Hindlimb muscle (tissue), 1 donor: Measurements from ENCODE around the gene VKORC1. TPM values are rescaled to one million over a fixed set of nuclear protein-coding genes. Genes with fewer than 3 reads are reported as not detected.
A peak's percentile ranks its signal among the peaks of the same experiment; 100 is the strongest.

ENCODE experiments used
- DNase-seq: peaks from one replicate; pipeline ENCODE4 v3.0.0-alpha.2; 2013
- polyA plus RNA-seq: library from polyadenylated mRNA; unstranded; fragments of 120-200 nt; gene quantifications from one replicate; pipeline ENCODE4 v1.2.1, GENCODE V29; 2013; ENCODE audit not compliant: insufficient read length

VKORC1 gene
- polyA plus RNA-seq, 1 donor = 59.1 TPM

- DNase-seq = no peak
These were observed 12.9 kb downstream of the VKORC1 start for GRCh38 chr16:31081428-31082351.

- no peak for DNase-seq
These were observed 13.7 kb downstream of the VKORC1 start for GRCh38 chr16:31080756-31081419.

- DNase-seq = no peak
These were observed 14.5 kb downstream of the VKORC1 start for GRCh38 chr16:31080035-31080629.

DNA sequence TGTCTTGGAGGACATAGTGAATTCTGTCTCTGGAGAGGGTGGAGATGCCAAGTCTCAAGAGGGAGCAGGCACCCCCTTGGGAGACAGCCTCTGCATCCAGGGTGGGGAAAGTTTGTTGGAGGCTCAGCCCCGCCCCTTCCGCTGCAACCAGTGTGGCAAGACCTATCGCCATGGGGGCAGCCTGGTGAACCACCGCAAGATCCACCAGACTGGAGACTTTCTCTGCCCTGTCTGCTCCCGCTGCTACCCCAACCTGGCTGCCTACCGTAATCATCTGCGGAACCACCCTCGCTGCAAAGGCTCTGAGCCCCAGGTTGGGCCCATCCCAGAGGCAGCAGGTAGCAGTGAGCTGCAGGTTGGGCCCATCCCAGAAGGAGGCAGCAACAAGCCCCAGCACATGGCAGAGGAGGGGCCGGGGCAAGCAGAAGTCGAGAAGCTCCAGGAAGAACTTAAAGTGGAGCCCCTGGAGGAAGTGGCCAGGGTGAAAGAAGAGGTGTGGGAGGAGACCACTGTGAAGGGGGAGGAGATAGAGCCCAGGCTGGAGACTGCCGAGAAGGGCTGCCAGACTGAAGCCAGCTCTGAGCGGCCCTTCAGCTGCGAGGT lies 15.2 kb downstream of the VKORC1 start:
- DNase-seq = no peak

DNA sequence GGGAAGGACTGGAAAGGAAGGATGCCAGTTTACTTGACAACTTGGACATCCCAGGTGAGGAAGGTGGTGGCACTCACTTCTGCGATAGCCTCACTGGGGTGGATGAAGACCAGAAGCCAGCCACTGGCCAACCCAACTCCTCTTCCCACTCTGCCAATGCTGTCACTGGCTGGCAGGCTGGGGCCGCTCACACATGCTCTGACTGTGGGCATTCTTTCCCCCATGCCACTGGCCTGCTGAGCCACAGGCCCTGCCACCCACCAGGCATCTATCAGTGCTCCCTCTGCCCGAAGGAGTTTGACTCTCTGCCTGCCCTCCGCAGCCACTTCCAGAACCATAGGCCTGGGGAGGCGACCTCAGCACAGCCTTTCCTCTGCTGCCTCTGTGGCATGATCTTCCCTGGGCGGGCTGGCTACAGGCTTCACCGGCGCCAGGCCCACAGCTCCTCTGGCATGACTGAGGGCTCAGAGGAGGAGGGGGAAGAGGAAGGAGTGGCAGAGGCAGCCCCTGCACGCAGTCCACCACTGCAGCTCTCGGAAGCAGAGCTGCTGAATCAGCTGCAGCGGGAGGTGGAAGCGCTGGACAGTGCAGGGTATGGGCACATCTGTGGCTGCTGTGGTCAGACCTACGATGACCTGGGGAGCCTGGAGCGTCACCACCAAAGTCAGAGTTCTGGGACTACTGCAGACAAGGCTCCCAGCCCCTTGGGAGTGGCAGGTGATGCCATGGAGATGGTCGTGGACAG lies 15.8 kb downstream of the VKORC1 start:
- no peak for DNase-seq

- DNase-seq = no peak
These were observed 16.8 kb downstream of the VKORC1 start for GRCh38 chr16:31077592-31078396.

- no peak for DNase-seq
These were observed 17.6 kb downstream of the VKORC1 start for GRCh38 chr16:31077024-31077423.

DNA sequence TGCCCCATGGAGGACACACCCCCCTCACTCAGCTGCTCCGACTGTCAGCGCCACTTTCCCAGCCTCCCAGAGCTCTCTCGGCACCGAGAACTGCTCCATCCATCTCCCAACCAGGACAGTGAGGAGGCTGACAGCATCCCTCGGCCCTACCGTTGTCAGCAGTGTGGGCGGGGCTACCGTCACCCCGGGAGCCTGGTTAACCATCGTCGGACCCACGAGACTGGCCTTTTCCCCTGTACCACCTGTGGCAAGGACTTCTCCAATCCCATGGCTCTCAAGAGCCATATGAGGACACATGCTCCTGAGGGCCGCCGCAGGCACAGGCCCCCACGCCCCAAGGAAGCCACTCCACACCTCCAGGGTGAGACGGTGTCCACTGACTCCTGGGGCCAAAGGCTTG lies 18.3 kb downstream of the VKORC1 start:
- DNase-seq = no peak

GRCh38 chr16:31074814-31075183 lies 19.8 kb downstream of the VKORC1 start:
- DNase-seq = no peak

- peak; percentile 99 for DNase-seq
These were observed 20.4 kb downstream of the VKORC1 start, which contains the start of the genes ZNF646 and ZNF668 for GRCh38 chr16:31073970-31074813. ZNF646 (plus strand) TSS chr16:31074422; CDS start chr16:31076325, 1,903 bp downstream. ZNF668 (minus strand) TSS chr16:31074240; CDS start chr16:31064459, 9,781 bp downstream.

- DNase-seq = peak; percentile 95
These were observed 21.2 kb downstream of the VKORC1 start for GRCh38 chr16:31073142-31073969.

- DNase-seq = no peak
These were observed 22.0 kb downstream of the VKORC1 start for GRCh38 chr16:31072540-31073141.

GRCh38 chr16:31071861-31072260 lies 22.7 kb downstream of the VKORC1 start:
- DNase-seq = peak; percentile 63

GRCh38 chr16:31067342-31067741 lies 27.3 kb downstream of the VKORC1 start:
- no peak for DNase-seq

DNA sequence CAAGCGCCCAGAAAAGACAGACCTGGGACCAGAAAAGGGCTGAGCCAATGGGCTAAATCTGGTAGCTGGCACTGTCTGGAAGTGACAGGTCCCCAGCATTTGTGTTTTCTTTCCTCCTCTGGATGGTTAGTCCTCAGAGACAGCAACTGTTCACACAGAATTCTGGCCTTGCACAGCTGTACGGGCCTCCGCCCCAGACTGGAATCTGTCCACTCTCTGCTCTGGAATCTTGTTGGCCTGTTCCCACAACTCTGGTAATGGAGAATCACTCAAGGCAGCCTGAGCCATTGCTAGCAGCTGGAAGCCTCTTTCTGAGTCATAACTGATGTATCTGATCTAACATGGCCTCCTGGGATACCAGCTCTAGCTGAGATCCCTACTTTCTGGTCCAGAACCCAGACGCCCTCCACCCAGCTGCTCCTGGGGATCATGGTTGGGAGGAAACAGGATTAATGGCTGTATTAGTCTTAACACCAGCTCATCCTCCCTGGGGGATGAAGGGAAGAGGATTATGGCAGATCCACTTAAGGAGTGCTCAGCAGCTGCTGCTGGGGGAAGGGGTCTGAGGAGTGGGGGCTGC lies 29.6 kb downstream of the VKORC1 start:
- peak; percentile 89 for DNase-seq

GRCh38 chr16:31063843-31064611 lies 30.6 kb downstream of the VKORC1 start:
- DNase-seq = no peak

- DNase-seq = no peak
These were observed 31.1 kb downstream of the VKORC1 start for GRCh38 chr16:31063495-31063842.
